ENCODE measurements around the gene BLVRA. TPM values are rescaled to one million over a fixed set of nuclear protein-coding genes. Genes with fewer than 3 reads are reported as not detected.
"Not testable (repeated sequence)": the region's sequence is repeated elsewhere in the genome, so short reads cannot be mapped to it uniquely, and the experiment has no call there.

Gene BLVRA
- total RNA-seq, 1 donor from 2014 or later: 21.7 TPM

DNA sequence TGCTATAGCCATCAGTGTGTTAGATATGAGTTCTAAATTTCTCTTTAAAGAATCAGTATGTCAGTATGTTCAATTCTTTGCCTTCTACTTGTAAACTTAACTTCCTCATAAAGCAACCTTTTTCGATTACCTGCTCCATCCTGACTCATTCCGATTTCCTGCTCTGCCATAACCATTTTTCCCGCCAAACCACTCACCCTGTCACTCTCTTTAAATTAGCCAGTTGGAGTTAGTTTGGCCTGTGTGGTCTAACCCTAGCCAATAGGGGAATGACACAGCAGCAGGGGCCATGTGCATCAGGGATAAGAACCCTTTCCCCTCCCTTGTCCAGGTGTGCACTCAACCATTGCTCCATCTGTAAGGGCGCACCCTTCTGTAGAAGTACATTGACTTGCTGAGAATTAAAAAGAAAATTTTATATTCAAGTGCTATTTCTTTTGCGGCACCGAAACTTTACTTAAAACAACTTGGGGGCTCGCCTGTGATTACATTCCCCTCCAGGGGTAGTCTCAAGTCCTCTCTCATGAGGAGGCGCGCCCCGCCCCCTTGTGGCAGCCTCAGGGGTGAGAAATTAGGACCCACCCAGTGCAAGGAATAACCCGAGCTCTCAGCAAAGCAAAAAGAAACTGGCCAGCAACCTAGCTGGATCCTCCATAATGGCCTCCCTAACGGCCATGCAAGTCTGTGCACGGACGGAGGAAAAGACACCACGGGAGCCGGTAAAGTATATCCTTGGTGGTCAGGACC is 51.9 kb downstream of the BLVRA start:
- not testable (repeated sequence) for DNase-seq

DNA sequence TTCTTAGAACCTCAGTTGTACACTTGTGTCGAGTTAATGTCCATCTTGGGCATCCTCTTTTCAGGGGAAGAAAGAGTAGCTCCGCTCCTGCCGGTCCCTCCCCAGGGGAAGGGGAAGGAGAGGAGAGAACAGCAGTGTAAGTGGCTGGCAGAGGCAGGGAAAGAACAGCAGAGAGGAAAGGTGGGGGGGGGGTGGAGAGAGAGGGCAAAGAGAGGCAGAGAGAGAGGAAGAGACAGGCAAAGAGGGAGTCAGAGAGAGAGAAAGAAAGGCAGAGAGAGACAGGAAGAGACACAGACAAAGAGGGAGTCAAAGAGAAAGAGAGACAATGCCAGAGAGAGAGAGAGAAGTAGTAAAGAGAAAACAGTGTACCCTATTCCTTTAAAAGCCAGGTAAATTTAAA is 56.9 kb downstream of the BLVRA start:
- no peak for DNase-seq

DNA sequence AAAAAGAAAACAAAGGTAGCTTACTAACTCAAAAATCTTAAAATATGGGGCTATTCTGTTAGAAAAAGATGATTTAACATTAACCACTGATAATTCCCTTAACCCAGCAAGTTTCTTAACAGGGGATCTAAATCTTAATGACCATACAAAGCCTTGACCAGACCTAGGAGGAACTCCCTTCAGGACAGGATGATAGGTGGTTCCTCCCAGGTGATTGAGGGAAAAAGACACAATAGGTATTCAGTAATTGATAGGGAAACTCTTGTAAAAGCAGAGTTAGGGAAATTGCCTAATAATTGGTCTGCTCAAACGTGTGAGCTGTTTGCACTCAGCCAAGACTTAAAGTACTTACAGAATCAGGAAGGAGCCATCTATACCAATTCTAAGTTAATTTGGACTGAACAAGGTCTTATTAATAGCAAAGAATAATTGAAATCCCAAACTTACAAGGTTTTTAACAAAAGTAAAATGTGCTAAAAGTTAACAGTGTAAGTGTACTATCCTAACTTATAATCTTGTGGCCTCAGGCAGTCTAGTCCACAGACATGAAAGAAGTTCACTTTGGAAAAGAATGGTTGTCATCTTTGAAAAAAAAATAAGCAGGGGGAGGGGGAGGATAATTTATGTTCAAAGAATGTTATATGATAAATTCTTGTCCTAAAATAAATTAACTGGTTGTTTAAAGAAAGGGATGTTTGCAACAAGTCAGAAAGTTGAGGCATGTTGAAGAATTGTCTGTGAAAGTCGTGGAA is 57.7 kb downstream of the BLVRA start:
- not testable (repeated sequence) for DNase-seq

DNA sequence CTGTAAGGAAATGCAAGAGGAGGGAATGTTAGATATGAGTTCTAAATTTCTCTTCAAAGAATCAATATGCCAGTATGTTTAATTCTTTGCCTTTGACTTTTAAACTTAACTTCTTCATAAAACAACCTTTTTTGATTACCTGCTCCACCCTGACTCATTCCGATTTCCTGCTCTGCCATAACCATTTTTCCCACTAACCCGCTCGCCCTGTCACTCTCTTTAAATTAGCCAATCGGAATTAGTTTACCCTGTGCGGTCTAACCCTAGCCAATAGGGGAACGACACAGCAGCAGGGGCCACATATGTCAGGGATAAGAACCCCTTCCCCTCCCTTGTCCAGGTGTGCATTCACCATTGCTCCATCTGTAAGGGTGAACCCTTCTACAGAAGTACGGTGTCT is 64.9 kb downstream of the BLVRA start:
- not testable (repeated sequence) for DNase-seq

DNA sequence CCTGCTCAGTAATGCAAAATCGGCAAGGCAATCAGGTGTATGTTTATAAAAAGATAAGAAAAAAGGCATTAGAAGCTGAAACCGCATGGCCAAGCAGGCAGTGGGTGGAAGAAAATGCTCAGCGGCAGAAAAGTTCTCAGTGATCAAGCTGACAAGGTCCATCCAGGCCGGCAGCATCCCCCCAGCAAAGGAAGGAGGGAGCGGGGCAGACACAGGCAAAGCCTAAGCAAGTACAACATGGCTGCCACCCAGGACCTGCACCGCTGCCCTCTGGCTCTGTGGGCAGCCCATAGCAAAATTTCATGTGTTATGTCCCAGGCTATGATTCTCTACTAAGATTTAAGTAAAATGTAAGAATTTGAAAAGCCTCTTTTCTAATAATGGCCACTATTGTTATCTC is 65.5 kb downstream of the BLVRA start:
- no peak for DNase-seq

DNA sequence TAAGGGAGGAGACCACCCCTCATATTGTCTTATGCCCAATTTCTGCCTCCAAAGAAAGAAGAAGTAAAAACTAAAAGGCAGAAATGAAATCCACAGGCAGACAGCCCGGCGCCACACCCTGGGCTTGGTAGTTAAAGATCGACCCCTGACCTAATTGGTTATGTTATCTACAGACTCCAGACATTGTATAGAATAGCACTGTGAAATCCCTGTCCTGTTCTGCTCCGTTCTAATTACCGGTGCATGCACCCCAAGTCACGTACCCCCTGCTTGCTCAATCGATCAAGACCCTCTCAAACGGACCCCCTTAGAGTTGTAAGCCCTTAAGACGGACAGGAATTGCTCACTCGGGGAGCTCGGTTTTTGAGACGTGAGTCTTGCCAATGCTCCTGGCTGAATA is 66.0 kb downstream of the BLVRA start:
- not testable (repeated sequence) for DNase-seq

DNA sequence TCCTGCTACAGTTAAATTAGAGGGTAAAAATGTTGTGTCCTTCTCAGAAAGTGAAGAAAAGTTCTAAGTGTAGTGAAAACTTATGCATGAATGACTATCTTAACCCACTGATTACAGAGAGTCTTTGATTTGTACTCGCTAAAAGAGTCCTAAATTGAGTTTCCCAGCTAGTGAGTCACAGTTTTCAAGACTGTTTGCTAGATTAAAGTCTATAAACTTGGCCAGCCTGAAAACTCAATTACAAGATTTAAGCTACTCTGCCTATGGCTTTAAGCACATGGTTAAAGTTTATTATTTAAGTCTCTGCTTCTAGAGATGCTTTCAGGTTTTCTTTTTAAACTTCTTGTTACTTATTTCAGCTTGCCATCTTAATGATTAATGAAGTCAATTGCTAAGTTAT is 66.5 kb downstream of the BLVRA start:
- DNase-seq: no peak

DNA sequence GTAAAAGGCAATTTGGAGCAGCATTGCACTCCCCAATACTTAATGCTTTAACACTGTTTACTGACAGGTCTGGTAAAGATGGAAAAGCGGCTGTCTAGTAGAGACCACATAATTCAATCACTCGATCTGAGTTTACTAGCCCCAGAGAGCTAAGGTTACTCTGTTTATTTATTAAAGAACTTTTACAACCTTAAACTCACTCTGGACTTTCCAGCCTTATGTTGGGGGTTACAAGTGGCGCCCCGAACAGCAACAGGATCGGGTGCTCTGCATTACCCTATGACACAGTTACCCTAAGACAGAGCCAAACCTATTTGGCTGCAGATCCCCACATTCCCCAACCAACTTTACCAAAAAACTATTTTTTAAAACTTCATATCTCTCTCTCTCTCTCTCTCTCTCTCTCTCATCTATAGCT is 66.9 kb downstream of the BLVRA start:
- no peak for DNase-seq

DNA sequence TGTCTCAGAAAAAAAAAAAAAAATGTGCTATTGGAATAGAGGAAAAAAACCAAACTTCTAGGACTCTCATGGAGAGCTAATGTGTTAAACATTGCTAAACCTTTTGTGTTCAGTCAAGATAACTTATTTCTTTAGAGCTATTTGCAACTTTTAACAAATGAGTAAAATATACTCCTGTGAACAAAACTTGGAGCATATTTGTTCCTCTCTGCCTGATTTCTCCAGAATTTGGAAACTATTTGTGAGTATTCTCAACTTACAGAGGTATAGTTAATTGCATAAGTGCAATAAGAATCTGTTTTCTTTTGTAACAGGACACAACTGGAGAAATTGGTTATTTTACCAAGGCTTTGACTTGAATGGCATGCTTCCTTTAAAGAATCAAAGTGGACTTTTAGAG is 72.4 kb downstream of the BLVRA start:
- DNase-seq: not testable (repeated sequence)

DNA sequence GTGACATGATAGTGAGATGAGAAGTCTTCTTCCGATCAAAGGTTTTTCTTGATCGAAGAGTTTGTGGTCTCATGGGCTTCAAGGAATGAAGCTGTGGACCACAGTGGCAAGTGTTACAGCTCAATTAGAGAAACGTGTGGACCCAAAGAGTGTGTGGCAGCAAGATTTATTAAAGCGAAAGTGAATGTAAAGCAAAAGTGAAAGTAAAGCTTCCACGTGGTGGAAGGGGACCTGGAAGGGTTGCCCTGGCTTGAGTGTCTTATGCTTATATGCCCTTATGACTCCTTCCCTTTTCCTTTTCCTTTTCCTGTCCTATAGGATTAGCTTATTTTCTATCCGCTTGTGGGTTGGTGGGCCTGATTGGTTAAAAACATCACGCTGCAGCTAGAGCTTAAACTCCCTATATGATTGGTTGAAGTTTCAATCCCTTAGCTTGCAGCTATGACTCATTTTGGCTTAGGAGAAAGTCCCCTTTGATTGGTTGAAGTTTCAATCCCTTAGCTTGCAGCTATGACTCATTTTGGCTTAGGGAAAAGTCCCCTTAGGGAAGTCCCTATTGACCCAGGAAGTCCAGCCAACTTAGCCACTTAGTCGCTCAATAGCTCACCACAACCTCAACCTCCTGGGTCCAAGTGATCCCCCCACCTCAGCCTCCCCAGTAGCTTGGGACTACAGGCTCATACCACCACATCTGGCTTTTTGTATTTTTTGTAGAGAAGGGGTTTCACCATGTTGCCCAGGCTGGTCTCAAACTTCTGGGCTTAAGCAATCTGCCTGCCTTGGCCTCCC is 76.2 kb downstream of the BLVRA start:
- no peak for DNase-seq

DNA sequence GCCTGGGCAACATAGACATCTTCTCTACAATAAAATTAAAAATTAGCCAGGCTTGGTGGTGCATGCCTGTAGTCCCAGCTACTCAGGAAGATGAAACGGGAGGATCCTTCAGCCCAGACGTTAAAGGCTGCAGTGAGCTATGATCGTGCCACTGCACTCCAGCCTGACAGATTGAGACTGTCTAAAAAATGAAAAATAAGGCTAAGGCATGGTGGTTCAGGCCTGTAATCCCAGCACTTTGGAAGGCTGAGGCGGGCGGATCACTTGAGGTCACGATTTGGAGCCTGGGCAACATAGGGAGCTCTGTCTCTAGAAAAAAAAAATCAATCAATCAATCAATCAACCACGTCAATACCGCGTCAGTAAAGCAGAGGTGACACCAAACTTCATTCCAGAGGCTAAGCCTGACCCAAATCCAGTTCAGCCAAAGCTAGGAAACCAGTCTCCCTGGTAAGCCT is 79.8 kb downstream of the BLVRA start:
- DNase-seq: no peak

DNA sequence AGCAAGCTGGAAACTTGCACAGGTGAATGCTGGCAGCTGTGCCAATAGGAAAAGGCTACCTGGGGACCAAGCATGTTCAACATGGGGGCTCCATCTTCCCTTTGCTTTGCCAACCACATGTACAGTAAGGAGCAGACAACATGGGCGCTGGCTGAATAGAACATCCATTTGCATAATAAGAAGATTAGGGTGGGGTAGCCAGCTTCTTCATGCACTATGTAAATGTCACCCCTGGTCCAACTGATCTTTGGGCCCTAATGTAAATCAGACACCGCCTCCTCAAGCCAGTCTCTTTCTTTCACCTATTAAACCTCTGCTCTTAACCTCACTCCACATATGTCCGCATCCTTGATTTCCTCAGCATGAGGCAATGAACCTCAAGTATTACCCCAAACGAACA is 84.8 kb downstream of the BLVRA start:
- no peak for DNase-seq

DNA sequence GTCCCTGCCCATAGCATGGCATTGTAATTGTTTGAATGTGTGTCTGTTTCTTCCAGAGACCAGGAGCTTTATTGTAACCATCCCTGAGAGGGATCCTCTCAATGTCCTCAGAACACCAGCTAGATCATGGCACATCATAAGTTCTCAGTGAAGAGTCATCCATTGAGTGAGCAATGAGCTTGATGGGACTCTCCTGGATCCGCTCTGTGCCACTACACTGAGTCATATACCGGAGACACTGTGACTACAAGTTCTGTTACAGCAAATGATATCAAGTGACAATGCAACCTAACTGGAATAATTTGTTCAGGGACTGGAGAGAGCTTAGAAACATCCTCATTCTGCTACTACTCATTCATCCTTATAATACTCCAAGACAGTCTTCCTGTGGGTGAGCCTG is 85.8 kb downstream of the BLVRA start:
- DNase-seq: no peak

DNA sequence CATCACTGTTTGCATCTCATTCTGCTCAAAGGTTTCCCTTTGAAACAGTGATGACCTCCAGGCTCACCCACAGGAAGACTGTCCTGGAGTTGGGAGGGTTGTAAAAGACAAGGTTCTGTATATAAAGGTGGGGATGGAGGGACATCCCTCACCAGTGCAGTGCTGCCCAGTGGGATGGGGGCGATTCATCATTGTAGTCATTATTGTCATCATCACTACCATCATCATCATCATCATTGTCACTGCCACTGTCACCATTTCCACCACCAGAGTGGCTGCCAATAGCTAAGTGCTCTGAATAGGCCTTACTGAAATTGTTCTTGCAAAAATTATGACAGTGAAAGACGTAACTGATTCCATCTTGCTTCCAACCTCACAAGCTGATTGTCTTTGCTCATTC is 86.2 kb downstream of the BLVRA start:
- no peak for DNase-seq

DNA sequence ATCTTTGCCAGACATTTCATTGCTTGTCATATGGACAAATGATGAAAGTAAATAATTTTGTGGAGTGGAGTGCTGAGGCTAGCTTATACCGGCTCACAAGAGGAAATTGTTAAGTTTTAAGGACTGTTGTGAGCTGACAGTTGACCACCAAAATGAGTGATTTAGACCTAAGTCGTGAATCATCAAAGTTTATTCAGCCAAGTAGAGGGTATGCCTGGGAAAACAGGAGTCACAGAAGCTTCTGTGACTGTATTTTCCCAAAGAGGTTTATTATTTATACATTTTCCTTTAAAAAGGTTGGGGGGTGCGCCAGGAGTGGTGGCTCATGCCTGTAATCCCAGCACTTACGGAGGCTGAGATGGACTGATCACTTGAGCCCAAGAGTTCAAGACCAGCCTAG is 89.0 kb downstream of the BLVRA start:
- DNase-seq: no peak

DNA sequence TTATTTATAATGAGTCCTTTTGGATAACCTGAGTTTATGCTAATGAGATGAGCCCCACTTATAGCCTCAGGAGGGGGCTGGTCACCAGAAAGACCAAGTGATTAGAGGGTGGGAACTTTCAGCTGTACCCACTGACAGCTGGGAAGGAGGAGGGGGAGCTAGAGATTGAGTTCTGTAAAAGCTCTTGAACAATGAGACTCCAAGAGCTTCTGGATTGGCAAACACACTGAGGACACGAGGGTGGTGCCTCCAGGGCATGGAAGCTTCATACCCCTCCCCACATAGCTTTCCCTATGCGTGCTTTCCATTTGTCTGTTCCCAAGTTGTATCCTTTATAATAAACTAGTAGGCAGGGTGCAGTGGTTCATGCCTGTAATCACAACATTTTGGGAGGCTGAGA is 90.6 kb downstream of the BLVRA start:
- DNase-seq: no peak

DNA sequence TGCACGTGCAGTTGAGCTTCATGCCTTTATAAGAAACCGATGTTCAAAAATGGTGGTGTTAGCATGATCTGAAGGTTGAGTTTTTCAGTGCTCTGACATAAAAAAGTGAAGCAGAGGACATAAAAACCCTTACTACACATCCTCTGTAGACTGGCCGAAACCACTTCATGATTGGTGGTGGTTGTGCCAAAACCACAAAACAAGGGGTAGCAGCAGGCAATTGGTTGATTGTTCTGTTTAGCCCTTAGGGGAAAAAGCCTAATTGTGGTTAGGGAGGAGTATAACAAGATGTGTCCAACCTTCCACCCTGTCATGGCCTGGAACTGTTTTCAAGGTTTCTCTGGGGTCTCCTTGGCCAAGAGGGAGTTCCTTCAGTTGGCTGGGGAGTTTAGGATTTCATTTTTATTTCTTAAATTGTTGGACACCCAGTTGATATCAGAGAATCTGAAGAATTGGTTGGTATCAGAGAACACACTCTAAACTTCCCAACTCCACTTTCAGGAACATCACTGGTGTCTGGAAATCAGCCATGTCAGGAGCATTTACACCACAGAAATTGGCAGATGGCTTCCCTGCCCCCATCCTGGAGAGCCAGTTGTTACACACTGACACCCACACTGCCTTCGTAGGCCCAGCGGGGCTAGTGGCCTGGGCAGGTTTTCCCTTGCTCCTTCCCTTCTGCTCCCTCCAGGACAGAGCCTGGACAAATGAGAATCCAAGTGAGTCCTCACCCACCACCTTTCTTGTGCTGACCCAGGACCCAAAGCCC is 92.1 kb downstream of the BLVRA start:
- no peak for DNase-seq

DNA sequence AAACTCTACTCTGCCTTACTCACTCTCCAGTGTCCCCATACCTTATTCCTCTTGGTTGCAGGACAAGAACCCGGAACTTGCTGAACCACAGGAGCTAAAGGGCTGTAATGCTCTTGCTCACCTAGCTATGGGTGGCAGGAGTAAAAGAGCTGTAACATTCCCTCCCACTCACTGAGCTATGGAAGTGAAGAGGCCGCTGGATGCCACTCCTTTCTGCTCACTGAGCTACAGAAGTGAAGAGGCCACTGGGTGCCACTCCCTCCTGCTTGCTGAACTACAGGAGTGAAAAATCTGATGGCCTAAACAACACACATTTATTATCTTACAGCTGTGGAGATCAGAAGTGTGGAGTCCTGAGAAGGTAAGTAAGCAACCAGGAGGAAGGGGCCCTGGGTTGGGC is 93.3 kb downstream of the BLVRA start:
- no peak for DNase-seq

DNA sequence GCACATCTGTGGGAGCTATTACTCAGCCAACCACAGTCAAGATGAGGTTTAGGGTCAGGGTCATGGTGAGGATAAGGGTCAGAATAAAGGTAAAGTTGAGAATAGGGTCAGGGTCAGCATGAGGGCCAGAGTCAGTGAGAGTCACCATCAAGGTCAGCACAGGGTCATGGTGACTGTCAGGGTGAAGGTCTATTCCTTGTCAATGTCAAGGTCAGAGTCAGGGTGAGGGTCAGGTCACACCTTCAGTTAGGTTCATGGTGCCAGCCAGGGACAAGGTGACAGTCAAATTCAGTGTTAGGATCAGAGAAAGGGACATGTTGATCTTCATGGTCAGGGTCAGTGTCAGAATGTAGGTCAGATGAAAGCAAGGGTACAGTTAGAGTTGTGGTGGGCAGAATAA is 96.7 kb downstream of the BLVRA start:
- DNase-seq: no peak

DNA sequence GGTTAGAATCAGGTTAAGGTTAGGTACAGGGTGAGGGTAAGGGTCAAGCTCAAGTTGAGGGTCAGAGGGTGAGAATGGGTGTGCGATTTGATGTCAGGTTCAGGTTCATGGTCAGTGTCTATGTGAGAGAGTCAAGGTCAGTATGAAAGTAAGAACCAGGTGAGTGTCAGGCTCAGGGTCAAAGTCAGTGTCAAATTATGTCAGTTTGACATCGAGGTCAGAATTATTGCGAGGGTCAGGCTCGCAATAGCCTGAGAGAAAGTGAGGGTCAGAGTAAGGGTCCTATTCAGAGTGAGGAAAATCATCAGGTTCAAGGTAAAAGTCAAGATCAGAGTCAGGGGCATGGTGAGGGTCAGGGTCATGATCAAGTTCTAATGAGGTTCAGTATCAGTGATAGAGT is 97.8 kb downstream of the BLVRA start:
- no peak for DNase-seq

Measured in occipital lobe (tissue), 2 donors.